ENCODE results near the gene ZNF30. TPM values are rescaled to one million over a fixed set of nuclear protein-coding genes. Genes with fewer than 3 reads are reported as not detected.
"Not testable (repeated sequence)": the region's sequence is repeated elsewhere in the genome, so short reads cannot be mapped to it uniquely, and the experiment has no call there.

The ZNF30 gene
- total and polyA plus RNA-seq, 2 experiments from 2014 or later, result 4.1 to 18.7 TPM

DNA sequence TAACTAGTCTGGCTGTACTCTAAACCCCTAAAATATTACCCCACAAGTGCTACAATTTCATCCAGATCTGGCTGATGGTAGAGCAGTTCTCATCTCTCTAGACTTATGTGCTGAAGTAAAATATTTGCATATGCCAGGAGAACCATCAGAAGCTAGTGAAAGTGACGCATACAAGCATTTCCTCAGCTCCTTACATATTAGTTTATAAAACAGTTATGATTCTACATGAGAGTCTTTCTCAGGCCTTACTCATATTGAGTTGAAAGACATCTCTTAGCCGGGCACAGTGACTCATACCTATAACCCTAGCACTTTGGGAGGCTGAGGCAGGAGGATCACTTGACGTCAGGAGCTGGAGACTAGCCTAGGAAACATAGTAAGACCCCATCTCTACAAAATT, 15.9 kb upstream of the ZNF30 start:
- Histone ChIP-seq H3K4me1 (ENCODE audit: insufficient read depth) (no peaks in the 10 kb centered on the region), H3F3A (replicated peaks; ENCODE audit: low read depth) (no peaks in the 10 kb centered on the region), H3K27me3 (ENCODE audit: insufficient read depth) (peaks cover 22% of the 10 kb centered on the region), H3K4me2 (no peak overlapping the region), H3K9me2 (ENCODE audit: insufficient read depth) (peaks cover 4% of the 10 kb centered on the region; the same call in 1 of the 2 replicates), H3K27ac (ENCODE audit: low read depth) (no peak overlapping the region), H2AFZ (no peak overlapping the region), H3K36me3 (ENCODE audit: insufficient read depth) (no peaks in the 10 kb centered on the region), H3K79me2 (replicated peaks; ENCODE audit: insufficient read depth) (no peaks in the 10 kb centered on the region), H3K4me3 (no peak overlapping the region), H4K20me1 (replicated peaks; ENCODE audit: insufficient read depth) (no peaks in the 10 kb centered on the region)
- H3K9me3 Mint-ChIP-seq, result peaks cover 11% of the 10 kb centered on the region
- ATAC-seq (no peak), DNase-seq (ENCODE audit: low spot score) (no peak)
- H3K36me3 Mint-ChIP-seq (ENCODE audit: low read depth), result no peaks in the 10 kb centered on the region; the same call in 2 of the 3 replicates
- peaks cover 2% of the 10 kb centered on the region; the same call in 2 of the 3 replicates for H3K4me1 Mint-ChIP-seq
- H3K4me3 Mint-ChIP-seq, result no peak overlapping the region
- TF ChIP-seq, protein P1, sequence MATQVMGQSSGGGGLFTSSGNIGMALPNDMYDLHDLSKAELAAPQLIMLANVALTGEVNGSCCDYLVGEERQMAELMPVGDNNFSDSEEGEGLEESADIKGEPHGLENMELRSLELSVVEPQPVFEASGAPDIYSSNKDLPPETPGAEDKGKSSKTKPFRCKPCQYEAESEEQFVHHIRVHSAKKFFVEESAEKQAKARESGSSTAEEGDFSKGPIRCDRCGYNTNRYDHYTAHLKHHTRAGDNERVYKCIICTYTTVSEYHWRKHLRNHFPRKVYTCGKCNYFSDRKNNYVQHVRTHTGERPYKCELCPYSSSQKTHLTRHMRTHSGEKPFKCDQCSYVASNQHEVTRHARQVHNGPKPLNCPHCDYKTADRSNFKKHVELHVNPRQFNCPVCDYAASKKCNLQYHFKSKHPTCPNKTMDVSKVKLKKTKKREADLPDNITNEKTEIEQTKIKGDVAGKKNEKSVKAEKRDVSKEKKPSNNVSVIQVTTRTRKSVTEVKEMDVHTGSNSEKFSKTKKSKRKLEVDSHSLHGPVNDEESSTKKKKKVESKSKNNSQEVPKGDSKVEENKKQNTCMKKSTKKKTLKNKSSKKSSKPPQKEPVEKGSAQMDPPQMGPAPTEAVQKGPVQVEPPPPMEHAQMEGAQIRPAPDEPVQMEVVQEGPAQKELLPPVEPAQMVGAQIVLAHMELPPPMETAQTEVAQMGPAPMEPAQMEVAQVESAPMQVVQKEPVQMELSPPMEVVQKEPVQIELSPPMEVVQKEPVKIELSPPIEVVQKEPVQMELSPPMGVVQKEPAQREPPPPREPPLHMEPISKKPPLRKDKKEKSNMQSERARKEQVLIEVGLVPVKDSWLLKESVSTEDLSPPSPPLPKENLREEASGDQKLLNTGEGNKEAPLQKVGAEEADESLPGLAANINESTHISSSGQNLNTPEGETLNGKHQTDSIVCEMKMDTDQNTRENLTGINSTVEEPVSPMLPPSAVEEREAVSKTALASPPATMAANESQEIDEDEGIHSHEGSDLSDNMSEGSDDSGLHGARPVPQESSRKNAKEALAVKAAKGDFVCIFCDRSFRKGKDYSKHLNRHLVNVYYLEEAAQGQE (IDR thresholded peaks at IDR 0.05; ENCODE audit: unreplicated experiment), result no peak
- no peak for TF ChIP-seq EZH2phosphoT487 (IDR thresholded peaks at IDR 0.05; ENCODE audit: unreplicated experiment)
- TF ChIP-seq, protein P2, sequence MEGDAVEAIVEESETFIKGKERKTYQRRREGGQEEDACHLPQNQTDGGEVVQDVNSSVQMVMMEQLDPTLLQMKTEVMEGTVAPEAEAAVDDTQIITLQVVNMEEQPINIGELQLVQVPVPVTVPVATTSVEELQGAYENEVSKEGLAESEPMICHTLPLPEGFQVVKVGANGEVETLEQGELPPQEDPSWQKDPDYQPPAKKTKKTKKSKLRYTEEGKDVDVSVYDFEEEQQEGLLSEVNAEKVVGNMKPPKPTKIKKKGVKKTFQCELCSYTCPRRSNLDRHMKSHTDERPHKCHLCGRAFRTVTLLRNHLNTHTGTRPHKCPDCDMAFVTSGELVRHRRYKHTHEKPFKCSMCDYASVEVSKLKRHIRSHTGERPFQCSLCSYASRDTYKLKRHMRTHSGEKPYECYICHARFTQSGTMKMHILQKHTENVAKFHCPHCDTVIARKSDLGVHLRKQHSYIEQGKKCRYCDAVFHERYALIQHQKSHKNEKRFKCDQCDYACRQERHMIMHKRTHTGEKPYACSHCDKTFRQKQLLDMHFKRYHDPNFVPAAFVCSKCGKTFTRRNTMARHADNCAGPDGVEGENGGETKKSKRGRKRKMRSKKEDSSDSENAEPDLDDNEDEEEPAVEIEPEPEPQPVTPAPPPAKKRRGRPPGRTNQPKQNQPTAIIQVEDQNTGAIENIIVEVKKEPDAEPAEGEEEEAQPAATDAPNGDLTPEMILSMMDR (conservative IDR thresholded peaks at IDR 0.05; ENCODE audit: low read depth in 2 of 2), result no peak
- TF ChIP-seq, protein P3, sequence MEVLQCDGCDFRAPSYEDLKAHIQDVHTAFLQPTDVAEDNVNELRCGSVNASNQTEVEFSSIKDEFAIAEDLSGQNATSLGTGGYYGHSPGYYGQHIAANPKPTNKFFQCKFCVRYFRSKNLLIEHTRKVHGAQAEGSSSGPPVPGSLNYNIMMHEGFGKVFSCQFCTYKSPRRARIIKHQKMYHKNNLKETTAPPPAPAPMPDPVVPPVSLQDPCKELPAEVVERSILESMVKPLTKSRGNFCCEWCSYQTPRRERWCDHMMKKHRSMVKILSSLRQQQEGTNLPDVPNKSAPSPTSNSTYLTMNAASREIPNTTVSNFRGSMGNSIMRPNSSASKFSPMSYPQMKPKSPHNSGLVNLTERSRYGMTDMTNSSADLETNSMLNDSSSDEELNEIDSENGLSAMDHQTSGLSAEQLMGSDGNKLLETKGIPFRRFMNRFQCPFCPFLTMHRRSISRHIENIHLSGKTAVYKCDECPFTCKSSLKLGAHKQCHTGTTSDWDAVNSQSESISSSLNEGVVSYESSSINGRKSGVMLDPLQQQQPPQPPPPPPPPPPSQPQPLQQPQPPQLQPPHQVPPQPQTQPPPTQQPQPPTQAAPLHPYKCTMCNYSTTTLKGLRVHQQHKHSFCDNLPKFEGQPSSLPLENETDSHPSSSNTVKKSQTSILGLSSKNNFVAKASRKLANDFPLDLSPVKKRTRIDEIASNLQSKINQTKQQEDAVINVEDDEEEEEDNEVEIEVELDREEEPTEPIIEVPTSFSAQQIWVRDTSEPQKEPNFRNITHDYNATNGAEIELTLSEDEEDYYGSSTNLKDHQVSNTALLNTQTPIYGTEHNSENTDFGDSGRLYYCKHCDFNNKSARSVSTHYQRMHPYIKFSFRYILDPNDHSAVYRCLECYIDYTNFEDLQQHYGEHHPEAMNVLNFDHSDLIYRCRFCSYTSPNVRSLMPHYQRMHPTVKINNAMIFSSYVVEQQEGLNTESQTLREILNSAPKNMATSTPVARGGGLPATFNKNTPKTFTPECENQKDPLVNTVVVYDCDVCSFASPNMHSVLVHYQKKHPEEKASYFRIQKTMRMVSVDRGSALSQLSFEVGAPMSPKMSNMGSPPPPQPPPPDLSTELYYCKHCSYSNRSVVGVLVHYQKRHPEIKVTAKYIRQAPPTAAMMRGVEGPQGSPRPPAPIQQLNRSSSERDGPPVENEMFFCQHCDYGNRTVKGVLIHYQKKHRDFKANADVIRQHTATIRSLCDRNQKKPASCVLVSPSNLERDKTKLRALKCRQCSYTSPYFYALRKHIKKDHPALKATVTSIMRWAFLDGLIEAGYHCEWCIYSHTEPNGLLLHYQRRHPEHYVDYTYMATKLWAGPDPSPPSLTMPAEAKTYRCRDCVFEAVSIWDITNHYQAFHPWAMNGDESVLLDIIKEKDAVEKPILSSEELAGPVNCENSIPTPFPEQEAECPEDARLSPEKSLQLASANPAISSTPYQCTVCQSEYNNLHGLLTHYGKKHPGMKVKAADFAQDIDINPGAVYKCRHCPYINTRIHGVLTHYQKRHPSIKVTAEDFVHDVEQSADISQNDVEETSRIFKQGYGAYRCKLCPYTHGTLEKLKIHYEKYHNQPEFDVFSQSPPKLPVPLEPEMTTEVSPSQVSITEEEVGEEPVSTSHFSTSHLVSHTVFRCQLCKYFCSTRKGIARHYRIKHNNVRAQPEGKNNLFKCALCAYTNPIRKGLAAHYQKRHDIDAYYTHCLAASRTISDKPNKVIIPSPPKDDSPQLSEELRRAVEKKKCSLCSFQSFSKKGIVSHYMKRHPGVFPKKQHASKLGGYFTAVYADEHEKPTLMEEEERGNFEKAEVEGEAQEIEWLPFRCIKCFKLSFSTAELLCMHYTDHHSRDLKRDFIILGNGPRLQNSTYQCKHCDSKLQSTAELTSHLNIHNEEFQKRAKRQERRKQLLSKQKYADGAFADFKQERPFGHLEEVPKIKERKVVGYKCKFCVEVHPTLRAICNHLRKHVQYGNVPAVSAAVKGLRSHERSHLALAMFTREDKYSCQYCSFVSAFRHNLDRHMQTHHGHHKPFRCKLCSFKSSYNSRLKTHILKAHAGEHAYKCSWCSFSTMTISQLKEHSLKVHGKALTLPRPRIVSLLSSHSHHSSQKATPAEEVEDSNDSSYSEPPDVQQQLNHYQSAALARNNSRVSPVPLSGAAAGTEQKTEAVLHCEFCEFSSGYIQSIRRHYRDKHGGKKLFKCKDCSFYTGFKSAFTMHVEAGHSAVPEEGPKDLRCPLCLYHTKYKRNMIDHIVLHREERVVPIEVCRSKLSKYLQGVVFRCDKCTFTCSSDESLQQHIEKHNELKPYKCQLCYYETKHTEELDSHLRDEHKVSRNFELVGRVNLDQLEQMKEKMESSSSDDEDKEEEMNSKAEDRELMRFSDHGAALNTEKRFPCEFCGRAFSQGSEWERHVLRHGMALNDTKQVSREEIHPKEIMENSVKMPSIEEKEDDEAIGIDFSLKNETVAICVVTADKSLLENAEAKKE (CRISPR knock-in tag; IDR thresholded peaks at IDR 0.05), result no peak
- no peak overlapping the region for H3K27ac Mint-ChIP-seq
- peaks cover 17% of the 10 kb centered on the region for H3K27me3 Mint-ChIP-seq (ENCODE audit: insufficient read depth, low read depth, poor library complexity)

GRCh38 chr19:34917144-34917543, 9.6 kb upstream of the ZNF30 start:
- H3F3A ChIP-seq (replicated peaks; ENCODE audit: low read depth); H4K20me1 ChIP-seq (replicated peaks; ENCODE audit: insufficient read depth); H3K27me3 Mint-ChIP-seq (ENCODE audit: insufficient read depth, low read depth, poor library complexity); H3K36me3 ChIP-seq (ENCODE audit: insufficient read depth); H3K27me3 ChIP-seq (ENCODE audit: insufficient read depth); H3K27ac ChIP-seq (ENCODE audit: low read depth); H2AFZ ChIP-seq; H3K4me1 Mint-ChIP-seq; H3K79me2 ChIP-seq (replicated peaks; ENCODE audit: insufficient read depth); H3K4me3 Mint-ChIP-seq; H3K27ac Mint-ChIP-seq; H3K9me2 ChIP-seq (ENCODE audit: insufficient read depth); H3K4me2 ChIP-seq; DNase-seq (ENCODE audit: low spot score); H3K4me3 ChIP-seq; H3K4me1 ChIP-seq (ENCODE audit: insufficient read depth); ATAC-seq: not testable (repeated sequence)
- Mint-ChIP-seq H3K36me3 (ENCODE audit: low read depth) (peaks cover 24% of the 10 kb centered on the region), H3K9me3 (peaks cover 57% of the 10 kb centered on the region)
